CD4-positive, alpha-beta T cell treated with Interleukin-4 for 1 hour (primary cell): ENCODE results near the gene PABPN1.
"Not testable (repeated sequence)": the region's sequence is repeated elsewhere in the genome, so short reads cannot be mapped to it uniquely, and the experiment has no call there.

Experiments used
- DNase-seq, 2 donors: peaks; one replicate each; pipeline ENCODE4 v3.0.0-alpha.2; 2020 to 2022

Gene PABPN1

GRCh38 chr14:23301288-23301968 is 19.8 kb upstream of the PABPN1 start:
- peak; percentile 97 to 98 for DNase-seq

GRCh38 chr14:23301969-23302289 is 19.3 kb upstream of the PABPN1 start:
- DNase-seq, result no peak

DNA sequence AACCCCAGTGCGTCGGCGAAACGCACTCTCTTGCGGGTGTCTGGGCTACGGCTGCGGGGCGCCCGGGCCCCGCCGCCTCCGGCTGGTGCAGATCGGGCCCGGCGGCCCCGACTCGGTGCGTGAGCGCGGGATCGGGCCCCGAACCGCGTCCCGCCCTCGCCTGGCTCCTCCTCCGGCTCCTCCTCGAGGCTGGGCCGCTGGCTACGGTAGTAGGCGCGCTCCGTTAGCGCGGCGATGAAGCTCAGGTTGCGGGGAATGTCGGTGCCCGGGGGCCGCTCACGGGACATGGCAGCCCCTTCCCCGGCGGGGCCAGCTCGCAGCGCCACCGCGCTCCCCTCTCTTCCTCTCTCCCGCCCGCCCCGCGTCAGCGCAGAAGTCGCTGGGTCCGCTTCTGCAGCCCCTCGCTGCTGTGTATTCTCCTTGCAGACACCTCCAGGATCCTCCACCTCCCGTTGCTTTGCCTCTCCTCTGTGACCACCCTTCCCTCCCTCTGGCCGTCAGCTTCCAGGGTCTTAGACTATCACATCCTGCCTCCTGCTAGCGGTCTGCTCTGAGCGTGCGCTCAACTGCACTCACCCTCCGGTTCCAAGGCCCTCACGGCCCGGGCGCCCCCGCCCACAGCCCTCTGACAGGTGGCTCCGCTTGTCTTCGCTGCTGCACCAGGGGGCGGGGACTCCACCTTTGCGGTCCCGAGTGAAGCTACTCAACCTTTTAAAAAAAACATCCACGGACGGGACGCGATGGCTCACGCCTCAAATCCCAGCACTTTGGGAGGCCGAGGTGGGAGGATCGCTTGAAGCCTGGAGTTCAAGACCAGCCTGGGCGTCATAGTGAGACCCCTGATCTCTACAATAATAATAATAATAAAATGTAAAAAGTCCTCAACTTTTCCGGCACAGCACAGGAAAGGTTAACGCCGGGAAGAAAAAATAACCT is 18.7 kb upstream of the PABPN1 start, which contains the start of gene PPP1R3E:
Gene PPP1R3E, minus strand, starts transcription at position 570 of the 936 bp plus-strand sequence. Its CDS starts 283 bp downstream, at position 287.
- peak; percentile 87 for DNase-seq

GRCh38 chr14:23306412-23307145 is 14.7 kb upstream of the PABPN1 start, which contains the start of gene BCL2L2:
TSS of gene BCL2L2 (plus strand) at chr14:23306833. CDS start at chr14:23307768, 935 bp downstream.
- peak; percentile 6 to 49 for DNase-seq

GRCh38 chr14:23307146-23307530 is 14.1 kb upstream of the PABPN1 start:
- no peak for DNase-seq

DNA sequence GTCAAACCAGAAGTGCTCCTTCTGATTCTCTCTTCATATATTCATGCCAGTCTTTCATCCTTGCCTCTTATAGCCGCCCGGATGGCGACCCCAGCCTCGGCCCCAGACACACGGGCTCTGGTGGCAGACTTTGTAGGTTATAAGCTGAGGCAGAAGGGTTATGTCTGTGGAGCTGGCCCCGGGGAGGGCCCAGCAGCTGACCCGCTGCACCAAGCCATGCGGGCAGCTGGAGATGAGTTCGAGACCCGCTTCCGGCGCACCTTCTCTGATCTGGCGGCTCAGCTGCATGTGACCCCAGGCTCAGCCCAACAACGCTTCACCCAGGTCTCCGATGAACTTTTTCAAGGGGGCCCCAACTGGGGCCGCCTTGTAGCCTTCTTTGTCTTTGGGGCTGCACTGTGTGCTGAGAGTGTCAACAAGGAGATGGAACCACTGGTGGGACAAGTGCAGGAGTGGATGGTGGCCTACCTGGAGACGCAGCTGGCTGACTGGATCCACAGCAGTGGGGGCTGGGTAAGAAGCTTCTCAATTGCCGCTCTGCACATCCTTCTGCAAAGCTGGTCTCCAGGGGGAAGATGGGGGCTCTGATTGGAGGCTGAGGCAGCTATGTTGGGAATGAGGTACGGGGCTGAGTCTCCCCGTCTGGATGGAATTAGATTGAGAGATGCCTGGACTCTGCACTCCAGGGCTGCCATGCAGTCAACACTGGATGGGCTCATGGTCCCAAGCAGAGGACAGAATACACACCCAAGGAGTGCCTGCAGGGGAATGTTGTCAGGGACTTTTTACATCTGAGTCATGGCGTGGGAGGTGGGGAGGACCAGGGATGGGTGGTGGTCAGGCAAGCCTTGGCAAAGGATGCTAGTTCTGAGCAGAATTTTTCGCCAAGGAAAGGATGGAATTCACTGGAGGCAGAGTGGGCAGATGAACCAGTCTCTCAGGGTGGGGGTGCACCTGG is 13.3 kb upstream of the PABPN1 start:
- no peak for DNase-seq

- DNase-seq, result no peak
These were observed 12.4 kb upstream of the PABPN1 start for GRCh38 chr14:23308721-23309445.

DNA sequence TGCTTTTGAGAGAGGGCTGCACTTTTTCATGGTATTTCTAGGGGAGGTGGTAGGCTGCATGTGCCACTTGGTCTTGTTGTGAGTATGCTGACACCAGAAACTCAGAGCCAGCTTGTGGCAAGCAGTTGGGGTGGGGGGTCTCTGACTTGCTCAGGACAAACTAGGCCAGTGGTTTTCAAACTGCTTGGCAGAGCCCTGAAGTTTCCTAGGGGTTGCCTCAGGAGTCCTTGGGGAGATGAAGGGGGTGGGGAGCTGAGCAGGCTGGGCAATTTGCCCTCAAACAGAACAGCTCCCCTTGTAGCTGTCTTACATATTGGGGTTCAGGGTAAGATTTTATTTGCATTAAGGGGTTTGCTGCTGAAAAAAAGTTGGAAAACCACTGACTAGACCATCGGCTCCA is 10.7 kb upstream of the PABPN1 start:
- DNase-seq, result no peak

GRCh38 chr14:23316300-23316699 is 5.0 kb upstream of the PABPN1 start:
- DNase-seq, result no peak

DNA sequence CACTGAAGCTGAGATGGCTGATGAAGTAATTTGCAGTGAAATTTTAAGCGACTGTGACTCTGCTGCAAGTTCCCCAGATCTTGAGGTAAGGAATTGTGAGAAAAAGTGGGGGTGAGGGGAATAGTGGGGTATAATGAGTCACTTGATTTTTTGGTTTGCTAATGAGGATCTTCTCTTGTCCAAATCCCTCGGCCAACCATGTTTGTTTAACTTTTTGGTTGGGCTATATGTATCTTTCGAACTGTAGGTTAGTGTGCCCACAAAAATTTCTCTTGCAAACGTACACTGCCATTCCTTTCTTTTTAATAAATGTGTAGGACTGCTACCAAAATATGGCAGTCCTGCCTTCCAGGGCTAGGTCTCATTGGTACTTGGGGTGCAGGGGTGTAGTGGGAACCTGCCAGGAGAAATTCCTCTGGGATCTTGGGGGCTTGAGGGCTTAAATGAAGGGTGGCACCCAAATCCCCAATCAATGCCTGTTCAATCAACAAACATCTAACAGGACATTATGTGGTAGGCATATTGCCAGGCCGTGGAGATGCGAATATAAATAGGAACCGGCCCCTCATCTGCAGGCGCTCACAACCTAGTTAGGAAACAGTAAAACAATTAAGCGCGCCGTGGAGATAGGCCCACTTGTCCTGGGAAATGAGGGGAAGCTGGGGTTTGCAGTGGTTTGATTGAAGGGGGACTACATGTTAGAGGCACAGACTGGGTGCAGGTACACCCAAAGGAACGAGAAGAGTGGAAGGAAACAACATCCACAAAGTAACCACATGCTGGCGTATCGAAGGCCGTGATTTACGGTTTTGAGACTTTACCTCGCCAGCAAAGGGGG is 1.3 kb upstream of the PABPN1 start:
- no peak for DNase-seq

GRCh38 chr14:23321572-23322547 is 603 bp downstream of the PABPN1 start:
- peak; percentile 37 to 41 for DNase-seq

GRCh38 chr14:23322568-23323517 is 1.6 kb downstream of the PABPN1 start:
- no peak for DNase-seq

DNA sequence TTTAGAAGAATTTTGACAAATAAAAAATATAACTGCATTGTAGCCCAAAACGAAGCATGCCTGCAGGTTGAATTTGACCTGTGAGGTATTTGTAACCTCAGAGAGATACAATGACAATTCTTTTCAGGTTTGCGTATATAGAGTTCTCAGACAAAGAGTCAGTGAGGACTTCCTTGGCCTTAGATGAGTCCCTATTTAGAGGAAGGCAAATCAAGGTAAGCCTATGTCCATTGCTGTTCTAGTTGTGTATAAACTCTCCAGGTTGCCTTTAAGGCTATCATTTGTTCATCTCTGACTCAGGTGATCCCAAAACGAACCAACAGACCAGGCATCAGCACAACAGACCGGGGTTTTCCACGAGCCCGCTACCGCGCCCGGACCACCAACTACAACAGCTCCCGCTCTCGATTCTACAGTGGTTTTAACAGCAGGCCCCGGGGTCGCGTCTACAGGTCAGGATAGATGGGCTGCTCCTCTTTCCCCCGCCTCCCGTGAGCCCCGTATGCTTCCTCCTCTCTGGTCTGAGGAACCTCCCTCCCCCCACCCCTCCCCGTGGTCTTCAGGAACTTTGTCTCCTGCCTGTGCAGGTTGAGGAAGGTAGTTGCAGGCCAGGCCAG is 2.7 kb downstream of the PABPN1 start:
- DNase-seq, result no peak

DNA sequence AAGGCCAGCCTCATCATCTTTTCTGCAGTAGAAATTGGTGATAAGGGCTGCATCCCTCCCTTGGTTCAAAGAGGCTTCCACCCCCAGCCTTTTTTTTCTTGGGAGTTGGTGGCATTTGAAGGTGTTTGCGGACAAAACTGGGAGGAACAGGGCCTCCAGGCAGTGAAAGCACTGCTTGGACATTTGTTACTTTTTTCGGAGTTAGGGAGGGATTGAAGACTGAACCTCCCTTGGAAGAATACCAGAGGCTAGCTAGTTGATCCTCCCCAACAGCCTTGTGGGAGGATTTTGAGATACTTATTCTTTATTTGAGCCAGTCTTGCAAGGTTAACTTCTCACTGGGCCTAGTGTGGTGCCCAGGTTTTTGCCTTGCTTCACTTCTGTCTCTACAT is 3.2 kb downstream of the PABPN1 start:
- DNase-seq, result no peak

- DNase-seq, result no peak
These were observed 3.7 kb downstream of the PABPN1 start for GRCh38 chr14:23324993-23325392.

- not testable (repeated sequence) for DNase-seq
These were observed 4.5 kb downstream of the PABPN1 start for GRCh38 chr14:23325746-23326145.
